HL-60 (cell line): ENCODE data around the gene LIFR.

Experiments
- DNase-seq, 2 experiments: peaks; one replicate each; pipeline ENCODE4 v3.0.0-alpha.2; 2010 to 2020; ENCODE audit warnings: low read depth in 1 of 2, low spot score in 1 of 2
- H3K27ac ChIP-seq: fragments of 250-450 bp; sonication (Bioruptor Pico); replicated peaks from 2 replicates; pipeline ENCODE4 v1.5.1; 2020; ENCODE audit warnings: mild to moderate bottlenecking, moderate library complexity
- H3K27me3 ChIP-seq: fragments of 250-450 bp; sonication (Bioruptor Pico); 2 replicates; pipeline ENCODE4 v1.5.1; 2021; ENCODE audit warnings: mild to moderate bottlenecking, moderate library complexity; ENCODE audit not compliant: insufficient read depth, poor library complexity, severe bottlenecking
- H3K4me3 ChIP-seq: replicated peaks from 2 replicates; pipeline ENCODE4 v1.5.1; 2011; ENCODE audit warnings: mild to moderate bottlenecking, control low read depth, low read length; ENCODE audit not compliant: insufficient read depth
- GABPA ChIP-seq: IDR thresholded peaks from 2 replicates; pipeline ENCODE4 v1.6.1; 2012; ENCODE audit warnings: low read depth
- POLR2AphosphoS5 ChIP-seq: IDR thresholded peaks from 2 replicates; pipeline ENCODE4 v1.6.1; 2012; ENCODE audit warnings: low read depth
- REST ChIP-seq: IDR thresholded peaks from 2 replicates; pipeline ENCODE4 v1.6.1; 2012; ENCODE audit warnings: low read depth; ENCODE audit not compliant: insufficient replicate concordance
- SPI1 ChIP-seq: IDR thresholded peaks from 2 replicates; pipeline ENCODE4 v1.6.1; 2012; ENCODE audit warnings: low read depth, mild to moderate bottlenecking, borderline replicate concordance
- TF ChIP-seq, protein P1 (sequence below): IDR thresholded peaks from one replicate; pipeline ENCODE4 v1.5.1; 2011; ENCODE audit warnings: low read length, control low read depth, inconsistent platforms; ENCODE audit not compliant: insufficient read depth

The LIFR gene

DNA sequence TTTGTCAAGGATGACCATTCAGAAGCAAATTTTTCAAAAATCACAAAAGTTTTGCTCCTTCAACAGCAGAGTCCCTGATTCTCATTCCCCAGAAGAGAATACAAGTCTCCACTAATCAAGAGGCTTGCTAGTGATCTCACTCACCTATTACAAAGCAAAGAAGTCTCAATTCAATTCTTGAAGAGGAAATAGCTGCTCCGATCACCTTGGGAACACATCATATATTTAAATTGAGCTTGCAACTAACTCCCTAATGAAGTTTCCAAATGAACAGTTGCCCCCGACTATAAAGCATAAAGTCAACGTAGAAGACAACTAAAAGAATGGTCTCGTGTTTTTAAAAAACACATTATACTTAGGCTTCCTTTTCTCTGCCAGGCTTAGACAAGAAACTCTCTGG is 1.6 kb downstream of the LIFR start:
- TF ChIP-seq POLR2AphosphoS5 = no peak
- no peak for TF ChIP-seq SPI1
- no peak for TF ChIP-seq REST
- TF ChIP-seq GABPA = no peak
- TF ChIP-seq, protein P1, sequence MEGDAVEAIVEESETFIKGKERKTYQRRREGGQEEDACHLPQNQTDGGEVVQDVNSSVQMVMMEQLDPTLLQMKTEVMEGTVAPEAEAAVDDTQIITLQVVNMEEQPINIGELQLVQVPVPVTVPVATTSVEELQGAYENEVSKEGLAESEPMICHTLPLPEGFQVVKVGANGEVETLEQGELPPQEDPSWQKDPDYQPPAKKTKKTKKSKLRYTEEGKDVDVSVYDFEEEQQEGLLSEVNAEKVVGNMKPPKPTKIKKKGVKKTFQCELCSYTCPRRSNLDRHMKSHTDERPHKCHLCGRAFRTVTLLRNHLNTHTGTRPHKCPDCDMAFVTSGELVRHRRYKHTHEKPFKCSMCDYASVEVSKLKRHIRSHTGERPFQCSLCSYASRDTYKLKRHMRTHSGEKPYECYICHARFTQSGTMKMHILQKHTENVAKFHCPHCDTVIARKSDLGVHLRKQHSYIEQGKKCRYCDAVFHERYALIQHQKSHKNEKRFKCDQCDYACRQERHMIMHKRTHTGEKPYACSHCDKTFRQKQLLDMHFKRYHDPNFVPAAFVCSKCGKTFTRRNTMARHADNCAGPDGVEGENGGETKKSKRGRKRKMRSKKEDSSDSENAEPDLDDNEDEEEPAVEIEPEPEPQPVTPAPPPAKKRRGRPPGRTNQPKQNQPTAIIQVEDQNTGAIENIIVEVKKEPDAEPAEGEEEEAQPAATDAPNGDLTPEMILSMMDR = no peak
- peaks cover 56% of the 10 kb centered on the region for H3K27me3 ChIP-seq
- no peak overlapping the region for H3K4me3 ChIP-seq
- H3K27ac ChIP-seq = no peak overlapping the region
- no peak for DNase-seq

DNA sequence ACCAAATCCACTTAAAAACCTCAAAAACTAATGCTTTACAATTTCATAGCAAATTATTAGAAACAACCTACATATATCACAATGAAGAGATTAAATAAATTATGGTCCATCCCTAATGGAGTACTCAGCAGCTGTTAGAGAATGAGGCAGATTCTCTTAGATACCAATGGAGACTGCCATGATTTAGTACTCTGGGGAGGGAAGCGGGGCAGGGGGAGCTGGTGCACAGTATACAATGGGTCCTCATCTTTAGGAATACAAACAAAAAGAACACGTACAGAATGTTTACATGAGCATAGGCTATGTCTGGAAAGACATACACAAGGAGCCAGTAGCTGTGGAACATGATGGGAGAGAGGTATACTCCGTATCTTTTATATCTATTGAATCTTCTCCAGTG is 2.0 kb downstream of the LIFR start:
- Histone ChIP-seq H3K27ac (no peak overlapping the region), H3K4me3 (no peak overlapping the region), H3K27me3 (peaks cover 54% of the 10 kb centered on the region)
- no peak for DNase-seq
- TF ChIP-seq POLR2AphosphoS5 = no peak
- no peak for TF ChIP-seq REST

GRCh38 chr5:38553001-38553521 is 3.4 kb downstream of the LIFR start:
- H3K27me3 ChIP-seq = peaks cover 45% of the 10 kb centered on the region
- DNase-seq = no peak
- no peak overlapping the region for H3K4me3 ChIP-seq
- TF ChIP-seq REST = no peak
- TF ChIP-seq, protein P1 = no peak
- no peak for TF ChIP-seq POLR2AphosphoS5
- TF ChIP-seq GABPA = no peak
- no peak overlapping the region for H3K27ac ChIP-seq
